GM23338 (cell line): ENCODE measurements around the gene HCRTR1. TPM values are rescaled to one million over a fixed set of nuclear protein-coding genes. Genes with fewer than 3 reads are reported as not detected.

Experiments
- ATAC-seq: fragments of 200-7000 bp; cut with Tn5 transposase; 3 replicates; pipeline ENCODE4 v1.9.1; 2020
- DNase-seq: peaks from one replicate; pipeline ENCODE4 v3.0.0-alpha.2; 2015; ENCODE audit warnings: low spot score
- H2AFZ ChIP-seq: fragments of 200-600 bp; sonication (generic); 2 replicates; pipeline ENCODE4 v1.8.0; 2016; ENCODE audit warnings: antibody characterized with exemption, mild to moderate bottlenecking, moderate library complexity
- H3F3A ChIP-seq: fragments of 200-600 bp; sonication (generic); replicated peaks from 2 replicates; pipeline ENCODE4 v1.8.0; 2017; ENCODE audit warnings: antibody characterized with exemption, mixed run types, low read depth
- H3K27ac ChIP-seq: fragments of 200-600 bp; sonication (generic); 2 replicates; pipeline ENCODE4 v1.6.1; 2016; ENCODE audit warnings: low read depth
- H3K27me3 ChIP-seq: fragments of 200-600 bp; sonication (generic); 2 replicates; pipeline ENCODE4 v1.8.0; 2016; ENCODE audit warnings: mild to moderate bottlenecking, mixed run types, moderate library complexity; ENCODE audit not compliant: insufficient read depth
- H3K36me3 ChIP-seq: fragments of 200-600 bp; sonication (generic); 2 replicates; pipeline ENCODE4 v1.8.0; 2016; ENCODE audit warnings: mild to moderate bottlenecking; ENCODE audit not compliant: insufficient read depth
- H3K4me1 ChIP-seq: fragments of 200-600 bp; sonication (generic); 2 replicates; pipeline ENCODE4 v1.8.0; 2016; ENCODE audit warnings: mild to moderate bottlenecking, moderate library complexity; ENCODE audit not compliant: insufficient read depth
- H3K4me2 ChIP-seq: fragments of 200-600 bp; sonication (generic); 2 replicates; pipeline ENCODE4 v1.7.1; 2017; ENCODE audit warnings: mixed run types
- H3K4me3 ChIP-seq: fragments of 200-600 bp; sonication (generic); 2 replicates; pipeline ENCODE4 v1.6.1; 2016; ENCODE audit warnings: mixed run types
- H3K79me2 ChIP-seq: fragments of 200-600 bp; sonication (generic); replicated peaks from 2 replicates; pipeline ENCODE4 v1.8.0; 2017; ENCODE audit warnings: mild to moderate bottlenecking; ENCODE audit not compliant: insufficient read depth
- H3K9me2 ChIP-seq: fragments of 200-600 bp; sonication (generic); 2 replicates; pipeline ENCODE4 v1.8.0; 2017; ENCODE audit not compliant: insufficient read depth
- H4K20me1 ChIP-seq: fragments of 200-600 bp; sonication (generic); replicated peaks from 2 replicates; pipeline ENCODE4 v1.8.0; 2017; ENCODE audit warnings: mild to moderate bottlenecking; ENCODE audit not compliant: insufficient read depth
- H3K27ac Mint-ChIP-seq: 2 replicates; pipeline ENCODE4 v1.8.0; 2020; ENCODE audit warnings: inconsistent platforms, mild to moderate bottlenecking, moderate library complexity, mixed read lengths
- H3K27me3 Mint-ChIP-seq: 3 replicates; pipeline ENCODE4 v1.8.0; 2022; ENCODE audit warnings: low read depth, mild to moderate bottlenecking, moderate library complexity, mixed read lengths, inconsistent platforms; ENCODE audit not compliant: insufficient read depth, poor library complexity
- H3K36me3 Mint-ChIP-seq: 3 replicates; pipeline ENCODE4 v1.8.0; 2021; ENCODE audit warnings: low read depth, mild to moderate bottlenecking, inconsistent platforms, moderate library complexity, mixed read lengths
- H3K4me1 Mint-ChIP-seq: 3 replicates; pipeline ENCODE4 v1.8.0; 2020; ENCODE audit warnings: mild to moderate bottlenecking, inconsistent platforms, mixed read lengths
- H3K4me3 Mint-ChIP-seq: 3 replicates; pipeline ENCODE4 v1.8.0; 2021; ENCODE audit warnings: moderate library complexity, mild to moderate bottlenecking, inconsistent platforms, mixed read lengths
- H3K9me3 Mint-ChIP-seq: 3 replicates; pipeline ENCODE4 v1.8.0; 2020; ENCODE audit warnings: moderate library complexity, mild to moderate bottlenecking, inconsistent platforms, mixed read lengths
- EZH2 ChIP-seq: fragments of 200-600 bp; sonication (generic); IDR thresholded peaks from one replicate; pipeline ENCODE4 v1.8.0; 2017; ENCODE audit warnings: antibody characterized with exemption, mild to moderate bottlenecking, low read depth; ENCODE audit not compliant: unreplicated experiment
- JUNB ChIP-seq: IDR thresholded peaks from one replicate; pipeline ENCODE4 v1.6.1; 2016; ENCODE audit warnings: antibody characterized with exemption; ENCODE audit not compliant: unreplicated experiment
- NANOG ChIP-seq: IDR thresholded peaks from 2 replicates; pipeline ENCODE4 v1.6.1; 2016; ENCODE audit warnings: antibody characterized with exemption, borderline replicate concordance
- POLR2AphosphoS5 ChIP-seq: IDR thresholded peaks from 2 replicates; pipeline ENCODE4 v1.6.1; 2016; ENCODE audit warnings: antibody characterized with exemption, low read depth
- ZNF114 ChIP-seq: fragments of 250-450 bp; sonication (Bioruptor Pico); IDR thresholded peaks from 2 replicates; pipeline ENCODE4 v1.5.0; 2020; ENCODE audit warnings: mild to moderate bottlenecking, moderate library complexity
- polyA plus RNA-seq: library from polyadenylated mRNA; unstranded; fragments of >200 nt; fragmentation: Nextera tagmentation; extraction: Ambion mirVana; gene quantifications from 2 replicates; pipeline ENCODE4 v1.2.1, GENCODE V29; 2016
- total RNA-seq: library from RNA; depleted of rRNA; stranded (reverse); fragments of >200 nt; shearing (Covaris generic); gene quantifications from 2 replicates; pipeline ENCODE4 v1.2.3, GENCODE V29; 2014
- TF ChIP-seq, protein P1 (sequence below): fragments of 250-450 bp; sonication (Bioruptor Pico); IDR thresholded peaks from 2 replicates; pipeline ENCODE4 v1.5.0; 2020; ENCODE audit warnings: mild to moderate bottlenecking, moderate library complexity
- TF ChIP-seq, protein P2 (sequence below): IDR thresholded peaks from one replicate; pipeline ENCODE4 v1.6.1; 2018; ENCODE audit warnings: antibody characterized with exemption; ENCODE audit not compliant: unreplicated experiment

HCRTR1 gene
- total and polyA plus RNA-seq, 2 experiments from 2014 or later: 0.15 to 1.0 TPM

DNA sequence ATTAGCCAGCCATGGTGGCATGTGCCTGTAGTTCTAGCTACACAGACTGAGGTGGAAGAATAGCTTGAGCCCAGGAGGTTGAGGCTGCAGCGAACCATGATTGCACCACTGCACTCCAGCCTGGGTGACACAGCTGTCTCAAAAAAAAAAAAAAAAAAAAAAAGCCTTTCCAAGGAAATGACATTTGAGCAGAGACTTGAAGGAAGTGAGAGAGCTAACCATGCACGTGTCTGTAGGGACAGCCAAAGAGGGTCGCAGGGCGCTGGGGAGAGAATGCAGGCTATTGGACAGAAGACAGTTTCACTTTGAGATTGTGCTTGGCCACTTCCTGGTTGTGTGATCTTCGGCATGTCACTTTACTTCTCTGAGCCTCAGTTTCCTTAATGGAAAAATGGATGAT lies 6.8 kb downstream of the HCRTR1 start:
- TF ChIP-seq POLR2AphosphoS5: no peak
- TF ChIP-seq EZH2: no peak
- TF ChIP-seq, protein P1, sequence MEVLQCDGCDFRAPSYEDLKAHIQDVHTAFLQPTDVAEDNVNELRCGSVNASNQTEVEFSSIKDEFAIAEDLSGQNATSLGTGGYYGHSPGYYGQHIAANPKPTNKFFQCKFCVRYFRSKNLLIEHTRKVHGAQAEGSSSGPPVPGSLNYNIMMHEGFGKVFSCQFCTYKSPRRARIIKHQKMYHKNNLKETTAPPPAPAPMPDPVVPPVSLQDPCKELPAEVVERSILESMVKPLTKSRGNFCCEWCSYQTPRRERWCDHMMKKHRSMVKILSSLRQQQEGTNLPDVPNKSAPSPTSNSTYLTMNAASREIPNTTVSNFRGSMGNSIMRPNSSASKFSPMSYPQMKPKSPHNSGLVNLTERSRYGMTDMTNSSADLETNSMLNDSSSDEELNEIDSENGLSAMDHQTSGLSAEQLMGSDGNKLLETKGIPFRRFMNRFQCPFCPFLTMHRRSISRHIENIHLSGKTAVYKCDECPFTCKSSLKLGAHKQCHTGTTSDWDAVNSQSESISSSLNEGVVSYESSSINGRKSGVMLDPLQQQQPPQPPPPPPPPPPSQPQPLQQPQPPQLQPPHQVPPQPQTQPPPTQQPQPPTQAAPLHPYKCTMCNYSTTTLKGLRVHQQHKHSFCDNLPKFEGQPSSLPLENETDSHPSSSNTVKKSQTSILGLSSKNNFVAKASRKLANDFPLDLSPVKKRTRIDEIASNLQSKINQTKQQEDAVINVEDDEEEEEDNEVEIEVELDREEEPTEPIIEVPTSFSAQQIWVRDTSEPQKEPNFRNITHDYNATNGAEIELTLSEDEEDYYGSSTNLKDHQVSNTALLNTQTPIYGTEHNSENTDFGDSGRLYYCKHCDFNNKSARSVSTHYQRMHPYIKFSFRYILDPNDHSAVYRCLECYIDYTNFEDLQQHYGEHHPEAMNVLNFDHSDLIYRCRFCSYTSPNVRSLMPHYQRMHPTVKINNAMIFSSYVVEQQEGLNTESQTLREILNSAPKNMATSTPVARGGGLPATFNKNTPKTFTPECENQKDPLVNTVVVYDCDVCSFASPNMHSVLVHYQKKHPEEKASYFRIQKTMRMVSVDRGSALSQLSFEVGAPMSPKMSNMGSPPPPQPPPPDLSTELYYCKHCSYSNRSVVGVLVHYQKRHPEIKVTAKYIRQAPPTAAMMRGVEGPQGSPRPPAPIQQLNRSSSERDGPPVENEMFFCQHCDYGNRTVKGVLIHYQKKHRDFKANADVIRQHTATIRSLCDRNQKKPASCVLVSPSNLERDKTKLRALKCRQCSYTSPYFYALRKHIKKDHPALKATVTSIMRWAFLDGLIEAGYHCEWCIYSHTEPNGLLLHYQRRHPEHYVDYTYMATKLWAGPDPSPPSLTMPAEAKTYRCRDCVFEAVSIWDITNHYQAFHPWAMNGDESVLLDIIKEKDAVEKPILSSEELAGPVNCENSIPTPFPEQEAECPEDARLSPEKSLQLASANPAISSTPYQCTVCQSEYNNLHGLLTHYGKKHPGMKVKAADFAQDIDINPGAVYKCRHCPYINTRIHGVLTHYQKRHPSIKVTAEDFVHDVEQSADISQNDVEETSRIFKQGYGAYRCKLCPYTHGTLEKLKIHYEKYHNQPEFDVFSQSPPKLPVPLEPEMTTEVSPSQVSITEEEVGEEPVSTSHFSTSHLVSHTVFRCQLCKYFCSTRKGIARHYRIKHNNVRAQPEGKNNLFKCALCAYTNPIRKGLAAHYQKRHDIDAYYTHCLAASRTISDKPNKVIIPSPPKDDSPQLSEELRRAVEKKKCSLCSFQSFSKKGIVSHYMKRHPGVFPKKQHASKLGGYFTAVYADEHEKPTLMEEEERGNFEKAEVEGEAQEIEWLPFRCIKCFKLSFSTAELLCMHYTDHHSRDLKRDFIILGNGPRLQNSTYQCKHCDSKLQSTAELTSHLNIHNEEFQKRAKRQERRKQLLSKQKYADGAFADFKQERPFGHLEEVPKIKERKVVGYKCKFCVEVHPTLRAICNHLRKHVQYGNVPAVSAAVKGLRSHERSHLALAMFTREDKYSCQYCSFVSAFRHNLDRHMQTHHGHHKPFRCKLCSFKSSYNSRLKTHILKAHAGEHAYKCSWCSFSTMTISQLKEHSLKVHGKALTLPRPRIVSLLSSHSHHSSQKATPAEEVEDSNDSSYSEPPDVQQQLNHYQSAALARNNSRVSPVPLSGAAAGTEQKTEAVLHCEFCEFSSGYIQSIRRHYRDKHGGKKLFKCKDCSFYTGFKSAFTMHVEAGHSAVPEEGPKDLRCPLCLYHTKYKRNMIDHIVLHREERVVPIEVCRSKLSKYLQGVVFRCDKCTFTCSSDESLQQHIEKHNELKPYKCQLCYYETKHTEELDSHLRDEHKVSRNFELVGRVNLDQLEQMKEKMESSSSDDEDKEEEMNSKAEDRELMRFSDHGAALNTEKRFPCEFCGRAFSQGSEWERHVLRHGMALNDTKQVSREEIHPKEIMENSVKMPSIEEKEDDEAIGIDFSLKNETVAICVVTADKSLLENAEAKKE (CRISPR knock-in tag): no peak
- TF ChIP-seq, protein P2, sequence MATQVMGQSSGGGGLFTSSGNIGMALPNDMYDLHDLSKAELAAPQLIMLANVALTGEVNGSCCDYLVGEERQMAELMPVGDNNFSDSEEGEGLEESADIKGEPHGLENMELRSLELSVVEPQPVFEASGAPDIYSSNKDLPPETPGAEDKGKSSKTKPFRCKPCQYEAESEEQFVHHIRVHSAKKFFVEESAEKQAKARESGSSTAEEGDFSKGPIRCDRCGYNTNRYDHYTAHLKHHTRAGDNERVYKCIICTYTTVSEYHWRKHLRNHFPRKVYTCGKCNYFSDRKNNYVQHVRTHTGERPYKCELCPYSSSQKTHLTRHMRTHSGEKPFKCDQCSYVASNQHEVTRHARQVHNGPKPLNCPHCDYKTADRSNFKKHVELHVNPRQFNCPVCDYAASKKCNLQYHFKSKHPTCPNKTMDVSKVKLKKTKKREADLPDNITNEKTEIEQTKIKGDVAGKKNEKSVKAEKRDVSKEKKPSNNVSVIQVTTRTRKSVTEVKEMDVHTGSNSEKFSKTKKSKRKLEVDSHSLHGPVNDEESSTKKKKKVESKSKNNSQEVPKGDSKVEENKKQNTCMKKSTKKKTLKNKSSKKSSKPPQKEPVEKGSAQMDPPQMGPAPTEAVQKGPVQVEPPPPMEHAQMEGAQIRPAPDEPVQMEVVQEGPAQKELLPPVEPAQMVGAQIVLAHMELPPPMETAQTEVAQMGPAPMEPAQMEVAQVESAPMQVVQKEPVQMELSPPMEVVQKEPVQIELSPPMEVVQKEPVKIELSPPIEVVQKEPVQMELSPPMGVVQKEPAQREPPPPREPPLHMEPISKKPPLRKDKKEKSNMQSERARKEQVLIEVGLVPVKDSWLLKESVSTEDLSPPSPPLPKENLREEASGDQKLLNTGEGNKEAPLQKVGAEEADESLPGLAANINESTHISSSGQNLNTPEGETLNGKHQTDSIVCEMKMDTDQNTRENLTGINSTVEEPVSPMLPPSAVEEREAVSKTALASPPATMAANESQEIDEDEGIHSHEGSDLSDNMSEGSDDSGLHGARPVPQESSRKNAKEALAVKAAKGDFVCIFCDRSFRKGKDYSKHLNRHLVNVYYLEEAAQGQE: no peak
- TF ChIP-seq ZNF114 (CRISPR knock-in tag): no peak
- TF ChIP-seq JUNB: no peak
- TF ChIP-seq NANOG: no peak
- no peak overlapping the region for H3K27ac Mint-ChIP-seq

More for the DNA sequence above, 6.8 kb downstream of the HCRTR1 start:
- no peaks in the 10 kb centered on the region for H4K20me1 ChIP-seq
- Mint-ChIP-seq H3K9me3 (no peaks in the 10 kb centered on the region), H3K36me3 (no peaks in the 10 kb centered on the region; the same call in 2 of the 3 replicates), H3K4me1 (peaks cover 4% of the 10 kb centered on the region; the same call in 2 of the 3 replicates), H3K27me3 (peaks cover 13% of the 10 kb centered on the region), H3K4me3 (no peak overlapping the region; the same call in 2 of the 3 replicates)
- ATAC-seq (no peak), DNase-seq (no peak)
- H3K79me2 ChIP-seq: no peaks in the 10 kb centered on the region
- no peaks in the 10 kb centered on the region for H3K9me2 ChIP-seq
- no peaks in the 10 kb centered on the region for H3F3A ChIP-seq
- H3K27me3 ChIP-seq: no peaks in the 10 kb centered on the region
- H3K27ac ChIP-seq: no peak overlapping the region
- H3K4me1 ChIP-seq: no peaks in the 10 kb centered on the region
- no peak overlapping the region for H3K4me2 ChIP-seq
- no peak overlapping the region for H3K4me3 ChIP-seq
- H2AFZ ChIP-seq: no peak overlapping the region
- 0 out of 2 replicates have a peak, but pooled peaks cover 2% of the 10 kb centered on the region for H3K36me3 ChIP-seq
